ENCODE results near the gene NSMF. TPM values are rescaled to one million over a fixed set of nuclear protein-coding genes. Genes with fewer than 3 reads are reported as not detected.
"Not testable (repeated sequence)": the region's sequence is repeated elsewhere in the genome, so short reads cannot be mapped to it uniquely, and the experiment has no call there.

NSMF gene
- total RNA-seq, 1 donor from 2014 or later, result 11.5 TPM

DNA sequence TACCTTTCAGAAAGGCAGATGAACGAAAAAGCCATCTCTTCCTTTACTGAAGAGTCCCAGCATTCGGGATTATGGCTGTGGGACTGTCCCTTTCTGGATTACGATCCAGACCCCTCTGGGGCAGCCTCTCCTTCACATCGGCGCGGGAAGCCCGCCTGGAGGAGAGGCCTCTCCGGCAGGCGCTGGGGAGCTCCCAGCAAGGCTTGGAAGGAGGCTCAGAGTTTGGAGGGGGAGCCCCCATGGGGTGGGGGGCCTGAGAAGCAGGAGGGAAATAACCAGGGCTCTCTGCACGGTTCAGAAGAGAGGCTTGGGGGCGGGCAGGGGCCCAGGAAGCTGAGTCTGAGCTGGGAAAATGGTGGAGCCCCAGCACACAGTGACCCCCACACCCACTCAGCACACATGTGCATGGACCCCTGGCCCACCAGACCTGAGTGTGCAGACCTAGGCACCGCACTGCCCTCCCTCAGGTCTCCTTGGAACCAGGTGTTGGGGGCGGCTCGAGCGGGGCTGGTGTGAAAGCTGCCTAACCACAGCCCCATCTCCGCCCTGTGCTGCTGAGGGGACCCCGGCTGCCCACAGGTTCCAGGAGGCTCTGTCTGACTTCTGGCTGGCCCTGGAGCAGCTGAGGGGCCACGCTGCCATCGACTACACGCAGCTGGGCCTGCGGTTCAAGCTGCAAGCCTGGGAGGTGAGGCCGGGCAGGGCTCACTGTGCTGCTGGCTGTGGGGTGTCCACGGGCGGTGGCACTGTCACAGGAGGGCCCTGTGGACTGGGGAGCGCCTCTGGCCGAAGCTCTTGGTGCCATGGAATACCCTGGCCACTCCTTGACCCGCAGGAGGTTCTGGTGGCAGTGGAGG, 31.5 kb downstream of the NSMF start:
- DNase-seq (ENCODE audit: missing footprints) (no peak), ATAC-seq (no peak)
- intact Hi-C loops (cut with DNase I), result loop anchor here (10.0 kb wide), 1 partner anchor 97 kb away; no protein-coding TSS in a partner anchor

DNA sequence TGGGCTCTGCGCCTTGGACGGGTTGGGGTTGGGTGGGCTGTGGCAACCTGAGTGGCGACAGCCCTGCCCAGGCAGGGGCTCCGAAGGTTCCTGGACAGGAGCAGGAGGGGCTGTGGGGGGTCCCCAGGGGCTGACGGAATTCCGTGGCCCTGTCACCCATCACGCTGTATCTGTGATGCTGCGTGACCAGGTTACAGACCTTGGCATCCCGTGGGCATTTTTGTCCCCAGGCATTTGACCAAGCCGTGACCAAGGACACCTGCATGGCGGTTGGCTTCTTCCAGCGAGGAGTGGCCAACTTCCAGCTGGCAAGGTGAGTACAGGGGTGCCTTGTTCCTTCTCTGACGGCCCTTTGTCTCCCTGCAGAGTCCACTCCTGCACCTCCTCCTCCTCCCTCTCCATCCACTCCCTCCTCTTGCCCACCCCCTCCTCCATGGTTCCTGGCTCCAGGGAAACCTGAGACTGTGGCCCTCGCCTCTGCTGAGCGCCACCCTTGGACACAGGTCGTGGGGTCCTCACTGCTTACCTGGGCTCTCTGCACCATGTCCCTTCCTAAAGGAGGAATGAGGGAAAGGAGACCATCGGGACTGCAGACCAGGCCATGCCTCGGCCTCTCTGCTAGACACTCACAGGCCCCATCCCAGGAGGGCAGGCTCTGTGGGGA, 33.0 kb downstream of the NSMF start:
- intact Hi-C loops (cut with DNase I), result loop anchor here (10.0 kb wide), 1 partner anchor 99 kb away; no protein-coding TSS in a partner anchor
- DNase-seq (ENCODE audit: missing footprints), result no peak
- no peak for ATAC-seq

DNA sequence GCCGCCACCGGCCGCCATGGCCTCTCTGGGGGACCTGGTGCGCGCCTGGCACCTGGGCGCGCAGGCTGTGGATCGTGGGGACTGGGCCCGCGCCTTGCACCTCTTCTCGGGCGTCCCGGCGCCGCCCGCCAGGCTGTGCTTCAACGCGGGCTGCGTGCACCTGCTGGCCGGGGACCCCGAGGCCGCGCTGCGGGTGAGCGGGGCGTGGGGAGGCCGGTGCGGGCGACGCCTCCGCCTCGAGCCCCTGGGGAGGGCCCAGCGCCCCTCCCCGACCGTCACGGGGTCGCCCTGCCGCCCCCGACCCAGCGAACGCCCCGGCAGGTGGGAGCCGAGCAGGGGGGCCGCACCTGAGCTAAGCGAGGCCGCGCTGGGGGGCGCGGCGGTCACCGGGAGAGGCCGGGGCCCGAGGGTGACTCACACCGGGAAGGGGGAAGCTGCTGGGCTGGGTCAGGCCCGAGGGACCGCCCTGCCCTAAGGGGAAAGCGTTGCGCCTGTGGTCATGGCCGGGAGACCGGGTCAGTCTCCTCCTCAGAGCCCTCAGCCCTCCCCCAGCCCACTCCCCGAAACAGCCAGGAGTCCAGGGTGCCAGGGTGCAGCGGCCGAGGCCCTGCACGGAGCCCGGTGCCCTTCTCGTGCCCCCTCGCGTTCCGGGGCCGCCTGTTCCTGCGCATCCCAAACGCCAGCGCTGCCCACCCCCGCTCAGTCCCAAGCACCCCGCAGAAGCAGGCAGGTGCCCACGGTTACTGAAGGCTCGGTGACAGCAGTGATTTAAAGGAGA, 35.4 kb downstream of the NSMF start:
- intact Hi-C loops (cut with DNase I), result loop anchor here (2.0 to 10.0 kb wide), 2 partner anchors 101 to 125 kb away; no protein-coding TSS in a partner anchor
- DNase-seq (ENCODE audit: missing footprints), result no peak
- ATAC-seq, result peak; percentile 3

DNA sequence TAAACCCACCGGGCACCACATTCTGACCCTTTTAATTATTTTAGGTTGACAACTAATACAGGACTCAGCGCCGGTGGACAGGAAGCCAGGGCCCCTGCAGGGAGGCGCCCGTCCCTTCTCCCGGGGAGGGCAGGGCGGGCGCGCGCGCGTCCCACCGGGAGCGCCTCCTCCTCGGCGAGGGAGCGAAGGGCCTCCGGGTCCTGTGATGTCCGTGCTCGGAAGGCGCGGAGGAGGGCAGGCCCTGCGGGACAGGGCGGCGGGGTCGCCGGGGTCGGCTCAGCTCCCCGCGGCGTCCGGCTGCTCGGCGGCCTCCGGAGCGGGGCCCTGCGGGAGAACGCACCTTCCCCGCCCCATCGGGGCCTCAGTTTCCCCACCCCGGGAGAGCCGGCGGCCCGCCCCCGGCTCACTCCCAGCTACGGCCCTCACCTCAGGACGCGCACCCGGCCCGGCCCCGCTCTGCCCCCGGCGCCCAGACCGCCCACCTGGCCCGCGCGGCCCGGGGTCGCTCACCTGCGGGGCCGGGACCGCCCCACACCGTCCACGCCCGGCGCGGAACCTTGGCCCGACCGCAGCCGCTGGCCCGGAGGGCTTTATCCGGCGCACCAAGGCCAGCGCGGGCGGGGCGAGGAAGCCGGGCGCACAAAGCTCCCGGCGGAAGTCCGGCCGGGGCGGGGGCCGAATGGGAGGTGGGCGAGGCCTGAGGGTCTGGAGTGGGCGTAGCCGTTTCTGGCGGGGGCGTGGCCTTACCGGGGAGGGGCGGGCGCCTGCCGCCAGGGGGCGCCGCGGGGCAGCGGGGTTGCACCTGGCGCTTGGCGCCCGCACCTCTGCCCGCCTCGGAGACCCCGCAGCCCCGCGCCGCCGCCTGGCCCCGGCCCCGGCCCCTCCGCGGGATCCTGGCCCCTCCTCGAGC, 36.3 kb downstream of the NSMF start, which contains the start of the genes EXD3 and NOXA1:
TSS of gene EXD3 (minus strand) at position 559 of the 910 bp plus-strand sequence. CDS start 27,805 bp downstream, outside the sequence.
TSS of gene NOXA1 (plus strand) at position 790 of the 910 bp plus-strand sequence. CDS start 137 bp downstream, outside the sequence.
- peak; percentile 97 for DNase-seq (ENCODE audit: missing footprints)
- peak; percentile 96 for ATAC-seq
- intact Hi-C loops (cut with DNase I), result loop anchor here (2.0 to 10.0 kb wide), 2 partner anchors 102 to 124 kb away; no protein-coding TSS in a partner anchor

DNA sequence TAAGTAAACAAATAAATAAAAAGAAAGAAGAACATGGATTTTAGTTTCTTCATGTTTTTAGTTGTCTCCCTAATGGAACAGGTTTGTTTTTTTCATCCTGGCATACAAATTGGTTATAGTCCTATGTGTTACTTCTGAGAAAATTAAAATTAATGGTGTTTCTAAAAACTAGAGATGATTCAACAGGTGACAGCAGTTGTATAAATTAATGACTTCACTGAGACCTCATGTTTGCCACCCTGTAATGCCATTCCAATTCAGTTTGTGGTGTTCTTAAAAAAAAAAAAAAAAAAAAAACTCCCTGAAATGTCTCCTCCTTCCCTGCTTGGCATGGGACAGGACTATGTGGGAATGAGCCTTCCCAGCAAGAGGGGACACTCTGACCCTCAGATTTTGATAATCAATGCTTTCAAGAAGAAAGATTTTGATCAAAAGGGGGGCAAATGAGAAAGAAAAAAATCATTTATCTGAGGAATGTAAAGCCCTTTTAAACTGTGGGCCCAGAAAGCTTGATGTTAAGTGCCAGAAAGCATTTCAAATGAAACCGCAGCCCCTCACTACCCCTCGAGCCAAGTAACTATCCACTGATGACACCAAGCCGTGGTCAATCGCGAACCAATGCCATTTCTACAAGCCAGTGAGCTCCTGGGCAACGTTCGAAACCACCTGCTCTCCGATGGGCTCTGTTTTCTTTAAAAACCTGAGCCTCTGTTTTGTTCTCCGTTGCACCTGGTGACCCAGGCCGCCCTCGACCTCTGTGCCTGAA, 37.1 kb downstream of the NSMF start:
- intact Hi-C loops (cut with DNase I), result loop anchor here (2.0 to 10.0 kb wide), 2 partner anchors 103 to 123 kb away; no protein-coding TSS in a partner anchor
- DNase-seq (ENCODE audit: missing footprints), result no peak
- no peak for ATAC-seq

DNA sequence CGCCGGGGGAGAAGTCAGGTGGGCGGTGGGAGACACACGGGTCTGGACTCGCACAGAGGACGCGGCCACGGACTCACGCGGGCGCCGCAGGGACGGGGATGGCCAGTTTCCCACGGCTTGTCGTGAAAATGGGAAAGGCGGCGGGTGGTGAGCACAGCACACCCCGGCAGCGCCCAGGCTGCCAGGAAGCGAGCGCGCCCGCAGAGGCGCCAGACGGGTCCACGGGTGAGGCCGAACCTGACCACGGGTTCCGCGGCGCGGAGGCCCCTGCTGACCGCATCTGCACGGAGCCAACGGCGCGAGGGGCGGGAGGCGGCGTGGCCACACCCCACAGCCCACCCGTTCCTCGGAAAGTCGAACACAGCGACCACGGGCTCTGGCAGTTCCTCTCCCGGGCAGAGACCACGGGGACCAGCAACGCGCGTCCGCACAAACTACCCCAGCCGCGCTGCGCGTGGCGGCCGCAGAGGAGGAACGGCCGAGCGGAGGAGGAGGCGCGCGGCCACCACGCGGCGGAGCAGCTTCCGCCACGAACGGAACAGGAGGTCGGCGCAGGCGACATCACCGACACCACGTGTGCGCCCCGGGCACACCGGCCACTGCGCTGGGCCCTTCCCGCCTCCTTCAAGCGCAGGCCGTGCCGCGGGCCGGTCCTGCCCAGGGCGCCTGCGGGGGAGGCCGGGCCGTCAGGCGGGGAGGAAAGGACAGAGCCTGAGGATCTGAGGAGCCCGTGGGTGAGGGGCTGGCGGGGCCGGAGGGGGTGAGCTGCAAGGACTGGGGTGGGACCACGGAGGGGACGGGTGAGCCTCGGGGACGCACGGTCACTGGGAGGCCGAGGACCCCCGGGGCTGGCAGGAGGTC, 41.7 kb downstream of the NSMF start:
- ATAC-seq (peak; percentile 22), DNase-seq (ENCODE audit: missing footprints) (no peak)

DNA sequence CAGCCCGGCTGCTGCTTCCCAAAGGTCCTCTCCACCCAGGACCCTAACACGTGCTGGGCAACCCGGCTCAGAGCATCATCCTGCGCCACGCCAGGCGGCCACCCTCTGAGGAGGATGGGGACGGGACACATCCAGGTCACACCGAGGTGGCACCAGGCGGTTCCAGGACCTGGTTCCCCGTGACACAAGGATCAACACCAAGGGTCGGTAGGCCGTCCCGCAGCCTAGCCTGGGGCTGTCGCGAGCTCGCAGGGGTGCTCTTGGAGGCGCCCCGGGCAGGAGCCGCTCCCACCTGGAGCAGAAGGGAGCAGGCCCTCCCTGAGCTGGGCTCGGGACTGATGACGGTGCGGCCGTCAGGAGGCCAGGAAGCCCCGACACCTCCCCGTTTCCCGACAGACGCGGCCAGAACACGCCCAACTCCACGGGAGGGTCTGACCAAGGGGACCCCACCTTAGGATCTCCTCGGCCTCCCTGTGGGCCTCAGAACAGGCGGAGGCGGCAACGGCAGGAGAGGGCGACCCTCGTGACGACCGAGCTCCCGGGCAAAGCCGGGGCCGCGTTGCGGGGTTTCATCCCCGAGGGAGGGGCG, 42.5 kb downstream of the NSMF start:
- DNase-seq (ENCODE audit: missing footprints) (no peak), ATAC-seq (no peak)
- intact Hi-C loops (cut with DNase I), result no loop called here

More for the DNA sequence above, 41.7 kb downstream of the NSMF start:
- intact Hi-C loops (cut with DNase I), result no loop called here

DNA sequence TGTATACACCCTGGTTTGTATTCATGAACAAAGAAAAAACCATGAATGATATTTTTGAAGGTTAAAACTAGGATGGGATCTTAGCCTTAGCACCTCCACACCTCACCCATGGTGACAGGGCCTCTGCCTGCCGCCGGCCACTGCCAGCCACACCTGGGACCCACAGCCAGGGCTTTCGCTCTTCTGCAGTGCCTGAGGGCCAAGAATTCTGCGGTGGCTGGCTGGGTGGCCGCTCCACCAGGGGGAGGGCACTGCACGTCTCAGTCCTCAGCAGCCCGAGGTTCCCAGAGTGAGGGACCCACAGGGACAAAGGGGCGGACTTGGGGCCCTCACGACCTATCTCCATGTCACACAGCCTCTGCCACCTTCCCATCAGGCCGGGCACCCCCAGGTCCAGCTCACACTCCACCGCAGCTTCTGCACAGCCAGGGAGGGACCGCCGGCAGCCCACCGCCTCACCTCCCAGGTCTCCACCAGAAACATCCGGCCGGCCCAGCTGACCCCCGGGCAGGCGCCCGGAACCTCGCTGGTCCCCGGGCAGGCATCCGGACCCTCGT, 43.0 kb downstream of the NSMF start:
- DNase-seq (ENCODE audit: missing footprints) (no peak), ATAC-seq (no peak)
- intact Hi-C loops (cut with DNase I), result no loop called here

DNA sequence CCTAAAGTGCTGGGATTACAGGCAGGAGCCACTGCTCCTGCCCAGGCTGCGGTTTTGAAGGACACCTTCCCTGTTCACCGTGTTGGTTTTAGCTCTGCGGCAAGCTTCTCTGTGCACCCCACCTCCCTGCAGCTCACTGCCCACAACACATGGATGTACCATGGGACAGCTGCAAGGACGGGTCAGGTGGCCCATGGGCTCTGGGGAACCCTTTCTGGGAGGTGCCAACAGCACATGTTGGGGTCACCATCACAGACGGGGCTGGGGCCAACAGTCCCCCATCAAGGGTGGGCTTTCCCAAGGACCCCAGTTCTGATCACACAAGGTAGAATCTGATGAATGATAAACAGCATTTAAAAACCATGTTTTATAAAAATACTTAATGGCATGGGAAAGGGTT, 43.7 kb downstream of the NSMF start:
- intact Hi-C loops (cut with DNase I), result no loop called here
- ATAC-seq, result no peak
- DNase-seq (ENCODE audit: missing footprints), result no peak

DNA sequence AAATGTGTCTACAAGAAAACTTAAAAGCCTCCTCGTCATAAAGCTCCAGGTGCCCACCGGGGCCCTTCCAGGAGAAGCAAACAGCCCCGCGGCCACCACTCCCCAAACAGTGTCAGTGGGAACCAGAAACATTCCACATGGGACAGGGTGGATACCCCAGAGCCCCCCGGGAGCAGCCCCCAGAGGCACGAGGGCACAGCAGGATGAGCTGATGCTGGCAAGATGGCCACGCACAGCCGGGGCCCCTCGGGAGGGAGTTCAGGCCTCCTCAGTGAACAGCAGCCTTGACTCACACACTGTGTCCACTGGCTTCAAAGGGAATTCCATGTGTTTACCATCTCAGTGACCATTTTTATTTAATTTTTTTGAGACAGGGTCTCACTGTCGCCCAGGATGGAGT, 46.7 kb downstream of the NSMF start:
- no peak for ATAC-seq
- no peak for DNase-seq (ENCODE audit: missing footprints)
- intact Hi-C loops (cut with DNase I), result no loop called here

DNA sequence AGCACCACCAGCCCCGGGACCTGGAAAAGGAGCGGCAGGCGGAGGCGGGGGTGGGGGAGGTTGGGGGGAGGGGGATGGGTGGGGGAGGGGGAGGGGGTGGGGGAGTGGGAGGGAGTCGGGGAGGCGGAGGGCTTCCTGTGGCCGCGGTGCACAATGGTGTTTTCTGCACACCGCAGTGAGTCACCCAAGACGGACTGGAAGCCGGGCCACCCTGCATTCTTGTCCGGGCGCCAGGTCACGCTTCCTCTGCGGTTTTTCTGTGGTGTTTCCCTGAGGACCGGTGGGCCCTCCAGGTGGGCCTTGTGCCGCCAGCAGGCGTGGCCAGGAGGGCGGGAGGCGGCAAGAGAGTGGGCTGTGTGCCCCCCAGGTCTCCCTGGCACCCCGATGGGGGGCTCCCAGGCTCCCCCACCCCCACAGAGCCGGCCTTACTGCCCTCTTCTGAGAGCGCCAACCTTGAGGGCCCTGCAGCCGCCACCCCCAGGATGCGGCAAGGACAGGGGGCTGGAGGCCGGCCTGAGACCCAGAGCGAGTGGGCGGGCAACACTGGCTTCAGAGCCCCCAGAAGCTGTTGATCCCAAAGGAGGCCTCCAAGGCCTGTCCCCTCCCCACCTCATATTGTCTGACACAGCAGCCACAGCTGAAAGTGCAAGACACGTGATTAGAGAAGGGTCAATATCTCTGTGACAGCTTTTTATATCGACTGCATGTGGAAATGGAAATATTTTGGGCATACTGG, 47.3 kb downstream of the NSMF start:
- peak; percentile 75 for DNase-seq (ENCODE audit: missing footprints)
- ATAC-seq, result no peak
- intact Hi-C loops (cut with DNase I), result no loop called here

DNA sequence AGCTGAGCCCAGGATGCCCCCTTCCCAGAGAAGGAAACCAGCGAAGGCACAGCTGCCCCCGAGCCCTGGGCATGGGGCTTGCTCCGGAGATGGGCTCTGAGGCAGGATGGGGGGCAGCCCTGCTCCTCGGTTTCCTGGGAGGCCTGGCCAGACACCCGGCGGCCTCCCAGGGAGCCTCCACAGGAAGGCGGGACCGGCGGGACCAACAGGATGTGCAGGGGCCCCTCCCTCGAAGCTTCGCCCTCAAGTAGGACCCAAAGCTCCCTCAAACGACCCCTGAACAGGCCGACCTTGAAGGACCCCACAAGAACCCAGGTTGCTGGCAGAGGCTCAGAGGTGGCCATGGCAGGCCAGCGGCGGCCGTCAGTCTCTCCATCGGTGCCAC, 47.9 kb downstream of the NSMF start:
- ATAC-seq (no peak), DNase-seq (ENCODE audit: missing footprints) (no peak)
- intact Hi-C loops (cut with DNase I), result no loop called here

DNA sequence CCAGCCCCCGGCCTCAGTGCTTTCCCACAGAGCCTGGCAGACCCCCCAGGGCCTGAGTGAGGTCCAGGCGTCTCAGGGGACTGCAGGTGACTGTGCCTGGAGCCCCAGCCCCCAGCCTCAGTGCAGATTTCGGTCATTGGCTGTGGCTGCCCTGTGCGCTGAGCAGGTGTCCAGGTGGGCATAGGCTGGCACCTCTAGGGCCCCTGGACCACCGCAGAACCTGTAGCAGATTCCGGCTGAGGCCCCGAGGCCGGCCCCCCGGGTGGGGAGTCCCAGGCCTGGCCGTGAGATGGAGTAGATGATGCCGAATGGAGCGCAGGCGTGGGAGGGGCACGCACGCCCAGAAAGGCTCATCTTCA, 48.3 kb downstream of the NSMF start:
- intact Hi-C loops (cut with DNase I), result no loop called here
- no peak for DNase-seq (ENCODE audit: missing footprints)
- no peak for ATAC-seq

DNA sequence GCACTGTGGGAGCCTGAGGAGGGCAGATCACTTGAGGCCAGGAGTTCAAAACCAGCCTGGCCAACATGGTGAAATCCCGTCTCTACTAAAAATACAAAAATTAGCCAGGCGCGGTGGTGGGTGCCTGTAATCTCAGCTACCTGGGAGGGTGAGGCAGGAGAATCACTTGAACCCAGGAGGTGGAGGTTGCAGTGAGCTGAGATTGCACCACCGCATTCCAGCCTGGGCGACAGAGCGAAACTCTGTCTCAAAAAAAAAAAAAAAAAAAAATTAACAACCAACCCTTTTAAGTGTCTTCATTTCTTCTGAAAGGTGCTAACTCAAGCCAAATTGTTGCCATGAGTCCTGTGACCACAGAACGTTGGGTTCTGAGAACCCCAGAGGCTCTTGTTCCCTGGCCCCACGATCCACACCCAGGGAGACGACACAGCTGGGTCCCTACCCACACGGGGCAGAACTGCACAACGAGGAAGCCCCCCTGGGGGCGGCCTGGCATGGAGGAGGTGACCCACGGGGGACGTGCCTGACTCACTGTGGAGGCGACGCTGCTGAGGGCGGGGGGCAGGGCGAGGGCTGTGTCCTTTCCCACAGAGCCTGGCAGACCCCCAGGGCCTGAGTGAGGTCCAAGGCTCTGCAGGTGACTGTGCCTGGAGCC, 48.8 kb downstream of the NSMF start:
- ATAC-seq; DNase-seq (ENCODE audit: missing footprints); intact Hi-C loops (cut with DNase I): not testable (repeated sequence)

DNA sequence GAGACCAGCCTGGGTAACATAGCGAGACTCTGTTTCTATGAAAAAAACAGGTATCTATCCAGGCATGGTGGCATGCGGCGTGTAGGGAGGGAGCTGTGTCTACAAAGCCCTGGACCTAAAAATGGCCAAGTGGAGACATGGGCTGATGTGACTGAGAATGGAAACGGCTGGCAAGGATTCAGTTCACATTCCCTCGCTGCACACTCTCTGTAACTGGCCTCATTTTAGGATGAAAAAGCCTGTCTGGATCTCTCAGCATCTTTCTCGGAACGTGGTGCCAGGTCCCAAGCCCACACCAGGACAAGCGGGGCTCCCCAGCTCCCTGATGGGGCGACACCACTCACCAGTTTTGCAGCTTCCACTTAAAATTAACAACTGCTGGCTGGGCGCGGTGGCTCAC, 49.6 kb downstream of the NSMF start:
- no peak for DNase-seq (ENCODE audit: missing footprints)
- intact Hi-C loops (cut with DNase I), result no loop called here
- no peak for ATAC-seq

Measured in Right ventricle myocardium inferior (tissue), 1 donor.